Esophagus squamous epithelium (tissue), 4 donors: ENCODE data around the gene RBMS3.

Source experiments
- CTCF ChIP-seq, 6 experiments: fragments of 450-650 bp in 4 of 6; fragments of 200-600 bp in 2 of 6; sonication (generic) in 2 of 6; IDR thresholded peaks; one replicate each; pipeline ENCODE4 v1.5.1; 2016 to 2019; ENCODE audit warnings: antibody characterized with exemption in 6 of 6, mild to moderate bottlenecking in 4 of 6, moderate library complexity in 4 of 6
- POLR2A ChIP-seq, 4 donors: fragments of 450-650 bp; IDR thresholded peaks; one replicate each; pipeline ENCODE4 v1.6.1; 2017; ENCODE audit warnings: antibody characterized with exemption in 4 of 4, mild to moderate bottlenecking in 4 of 4, moderate library complexity in 3 of 4

GRCh38 chr3:29331456-29332194 lies 50.8 kb downstream of the RBMS3 start:
- TF ChIP-seq CTCF (IDR thresholded peaks at IDR 0.05) (no peak), POLR2A (IDR thresholded peaks at IDR 0.05) (no peak)
